GM12873 (cell line): ENCODE results near the gene ZNF532.

Experiments used
- TF ChIP-seq, protein P1 (sequence below): IDR thresholded peaks from 2 replicates; pipeline ENCODE4 v1.5.1; 2012; ENCODE audit warnings: low read depth, mild to moderate bottlenecking, moderate library complexity, low read length, control low read depth; ENCODE audit not compliant: insufficient read depth; ENCODE audit errors: missing control alignments

The ZNF532 gene

DNA sequence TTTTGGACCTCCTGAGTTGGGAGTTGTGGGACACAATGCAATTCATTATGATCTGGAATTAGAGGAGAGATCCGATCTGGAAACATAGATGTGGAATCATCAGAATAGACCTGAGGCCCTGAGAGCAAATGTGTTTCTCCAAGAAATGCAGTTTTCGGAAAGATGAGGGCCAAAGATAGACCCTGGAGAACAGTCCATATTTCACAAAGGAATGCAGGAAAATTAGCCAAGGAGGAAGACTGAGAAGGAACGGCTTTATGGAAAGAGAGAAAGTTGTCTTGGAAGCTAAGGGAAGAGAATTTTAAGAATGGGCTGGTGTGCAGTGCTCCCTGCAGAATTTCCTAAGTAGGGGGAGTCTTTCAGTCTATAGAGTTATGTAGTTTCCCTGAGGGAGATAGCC is 11.1 kb upstream of the ZNF532 start:
- TF ChIP-seq, protein P1, sequence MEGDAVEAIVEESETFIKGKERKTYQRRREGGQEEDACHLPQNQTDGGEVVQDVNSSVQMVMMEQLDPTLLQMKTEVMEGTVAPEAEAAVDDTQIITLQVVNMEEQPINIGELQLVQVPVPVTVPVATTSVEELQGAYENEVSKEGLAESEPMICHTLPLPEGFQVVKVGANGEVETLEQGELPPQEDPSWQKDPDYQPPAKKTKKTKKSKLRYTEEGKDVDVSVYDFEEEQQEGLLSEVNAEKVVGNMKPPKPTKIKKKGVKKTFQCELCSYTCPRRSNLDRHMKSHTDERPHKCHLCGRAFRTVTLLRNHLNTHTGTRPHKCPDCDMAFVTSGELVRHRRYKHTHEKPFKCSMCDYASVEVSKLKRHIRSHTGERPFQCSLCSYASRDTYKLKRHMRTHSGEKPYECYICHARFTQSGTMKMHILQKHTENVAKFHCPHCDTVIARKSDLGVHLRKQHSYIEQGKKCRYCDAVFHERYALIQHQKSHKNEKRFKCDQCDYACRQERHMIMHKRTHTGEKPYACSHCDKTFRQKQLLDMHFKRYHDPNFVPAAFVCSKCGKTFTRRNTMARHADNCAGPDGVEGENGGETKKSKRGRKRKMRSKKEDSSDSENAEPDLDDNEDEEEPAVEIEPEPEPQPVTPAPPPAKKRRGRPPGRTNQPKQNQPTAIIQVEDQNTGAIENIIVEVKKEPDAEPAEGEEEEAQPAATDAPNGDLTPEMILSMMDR, result no peak

DNA sequence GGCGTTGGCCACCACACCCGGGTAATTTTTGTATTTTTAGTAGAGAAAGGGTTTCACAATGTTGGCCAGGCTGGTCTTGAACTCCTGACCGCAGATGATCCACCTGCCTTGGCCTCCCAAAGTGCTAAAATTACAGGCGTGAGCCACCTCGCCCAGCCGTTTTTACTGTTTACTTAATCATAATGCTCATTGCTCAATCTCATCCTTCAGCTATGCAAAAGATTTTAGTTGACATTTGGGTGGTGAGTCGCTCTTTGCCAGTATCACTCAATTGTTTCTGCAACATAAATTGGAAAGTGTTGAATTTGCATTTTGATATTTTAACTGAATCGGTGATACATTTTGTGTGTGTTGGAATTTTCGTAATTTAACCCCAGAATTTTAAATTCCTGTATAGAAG is 7.8 kb upstream of the ZNF532 start:
- TF ChIP-seq, protein P1, result no peak

DNA sequence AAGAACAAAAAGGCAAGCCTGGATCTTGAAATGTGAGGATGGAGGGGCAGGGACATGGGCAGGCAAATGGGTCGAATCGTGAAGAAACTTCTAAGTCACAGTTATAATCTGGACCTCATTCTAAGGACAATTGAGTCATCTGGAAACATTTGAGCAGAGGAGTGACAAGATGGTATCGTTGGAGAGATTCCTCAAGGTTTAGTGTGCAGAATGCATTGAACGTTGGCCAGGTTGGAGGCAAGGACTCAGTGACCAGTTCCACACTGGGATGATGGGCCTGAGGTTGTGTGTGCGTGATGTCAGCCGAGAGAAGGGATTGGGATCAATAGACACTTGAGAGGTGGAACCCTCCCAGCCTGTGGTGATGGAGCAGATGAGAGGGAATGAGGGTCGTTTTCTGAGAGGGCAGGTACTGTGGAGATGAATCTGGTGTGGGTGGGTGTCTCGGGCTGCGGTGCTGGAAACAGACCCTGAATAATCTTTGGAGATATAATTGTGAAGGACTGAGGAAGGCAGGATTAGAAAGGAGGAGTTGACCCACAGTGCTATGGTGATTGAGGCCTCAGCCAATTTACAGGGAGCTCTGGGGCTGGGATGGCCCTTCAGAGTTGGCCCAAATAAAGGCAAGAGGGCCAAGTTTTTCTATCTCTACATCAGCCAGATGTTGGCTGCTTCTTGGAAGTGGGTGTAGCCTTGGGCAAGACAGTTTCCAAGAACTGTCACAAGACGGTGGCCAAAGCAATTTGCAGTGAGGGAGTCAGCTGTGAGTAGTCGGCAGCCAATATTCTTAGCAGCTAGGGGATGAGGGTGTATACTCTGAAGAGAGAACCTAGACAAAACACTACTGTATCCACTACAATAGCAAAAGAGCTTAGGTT is 5.8 kb upstream of the ZNF532 start:
- TF ChIP-seq, protein P1, result no peak

DNA sequence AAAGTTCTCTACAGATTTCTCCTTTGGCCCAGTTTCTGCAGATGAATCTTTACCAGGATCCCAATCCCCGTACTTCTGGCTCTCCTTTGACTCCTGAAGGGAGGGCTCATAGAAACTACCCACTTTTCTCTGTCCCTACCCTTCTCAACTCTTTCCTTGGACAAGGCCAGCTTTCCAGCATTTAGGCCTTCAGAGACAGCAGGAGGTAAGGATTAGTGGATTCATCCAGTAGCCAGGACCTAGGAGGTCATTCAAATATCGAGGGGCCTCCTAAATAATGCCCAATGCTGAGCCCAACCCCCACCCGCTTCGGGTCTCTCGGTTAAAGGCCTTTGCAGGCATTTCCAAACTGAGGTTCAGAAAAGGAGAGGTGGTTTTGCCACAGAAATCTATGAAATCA is 4.8 kb upstream of the ZNF532 start:
- TF ChIP-seq, protein P1, result no peak

DNA sequence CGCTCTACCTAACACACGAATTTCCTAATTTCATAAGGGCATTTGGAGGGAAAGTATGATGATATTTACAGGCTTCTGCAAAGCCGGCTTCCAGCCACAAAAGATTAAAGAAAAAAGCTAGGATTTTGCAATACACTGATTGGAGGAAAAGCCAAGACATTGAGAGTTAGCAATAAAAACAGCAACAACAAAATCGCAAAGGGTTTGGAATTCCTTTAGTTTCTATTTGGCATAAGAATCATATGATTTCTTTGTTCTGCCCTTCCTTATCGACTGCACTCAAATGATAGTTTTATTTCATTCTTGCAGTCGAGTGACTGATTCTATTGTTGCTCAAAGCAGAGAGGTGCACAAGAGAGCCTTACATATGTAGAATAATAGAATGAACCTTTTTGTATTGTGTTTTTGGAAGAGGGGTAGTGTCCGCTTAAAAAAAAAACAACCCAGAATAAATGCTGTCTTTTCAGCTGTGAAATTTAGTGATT is 3.9 kb upstream of the ZNF532 start:
- TF ChIP-seq, protein P1, result no peak

DNA sequence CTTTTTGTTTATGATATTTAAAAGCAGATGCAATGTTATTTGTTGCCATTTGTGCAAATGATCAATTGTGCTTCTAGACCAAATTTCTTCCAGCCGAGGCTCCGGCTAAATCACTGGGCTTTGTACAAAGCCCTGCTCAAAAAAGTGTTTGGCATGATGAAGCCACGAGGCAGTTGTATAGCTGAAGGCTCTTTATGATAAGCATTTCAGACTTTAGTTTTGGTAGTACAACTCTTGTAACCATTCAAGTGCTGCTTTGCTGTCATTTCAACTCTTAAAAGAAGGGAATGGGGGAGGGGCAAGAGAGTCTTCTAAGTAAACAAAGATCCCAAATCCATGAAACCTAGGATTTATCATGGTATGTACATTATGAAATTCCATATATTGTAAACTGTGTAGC is 3.3 kb upstream of the ZNF532 start:
- TF ChIP-seq, protein P1, result no peak

DNA sequence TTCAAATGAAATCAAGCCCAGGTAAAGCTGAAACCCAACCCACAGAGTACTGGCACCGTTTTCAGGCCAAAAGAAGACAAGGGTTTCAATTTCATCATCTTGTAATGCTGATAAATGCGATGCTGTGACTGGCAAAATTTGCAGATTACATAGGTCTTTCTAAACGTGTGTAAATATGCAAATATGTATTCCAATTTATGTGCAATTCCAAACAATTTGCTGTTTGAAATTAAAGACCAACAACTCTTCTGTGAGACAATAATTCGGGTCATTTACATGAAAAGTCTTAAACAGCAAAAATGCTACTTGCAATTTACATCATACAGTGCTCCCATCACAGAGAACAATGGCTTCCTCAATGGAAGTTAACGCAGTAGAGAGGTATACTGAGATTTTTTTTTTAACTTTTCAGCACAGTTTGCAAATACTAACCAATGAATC is 2.8 kb upstream of the ZNF532 start:
- TF ChIP-seq, protein P1, result no peak
